GM23338 (cell line): ENCODE data around the gene THTPA. TPM values are rescaled to one million over a fixed set of nuclear protein-coding genes. Genes with fewer than 3 reads are reported as not detected.

ENCODE experiments used
- ATAC-seq: fragments of 200-7000 bp; cut with Tn5 transposase; 3 replicates; pipeline ENCODE4 v1.9.1; 2020
- DNase-seq: peaks from one replicate; pipeline ENCODE4 v3.0.0-alpha.2; 2015; ENCODE audit warnings: low spot score
- H2AFZ ChIP-seq: fragments of 200-600 bp; sonication (generic); 2 replicates; pipeline ENCODE4 v1.8.0; 2016; ENCODE audit warnings: antibody characterized with exemption, mild to moderate bottlenecking, moderate library complexity
- H3F3A ChIP-seq: fragments of 200-600 bp; sonication (generic); replicated peaks from 2 replicates; pipeline ENCODE4 v1.8.0; 2017; ENCODE audit warnings: antibody characterized with exemption, mixed run types, low read depth
- H3K27ac ChIP-seq: fragments of 200-600 bp; sonication (generic); 2 replicates; pipeline ENCODE4 v1.6.1; 2016; ENCODE audit warnings: low read depth
- H3K27me3 ChIP-seq: fragments of 200-600 bp; sonication (generic); 2 replicates; pipeline ENCODE4 v1.8.0; 2016; ENCODE audit warnings: mild to moderate bottlenecking, mixed run types, moderate library complexity; ENCODE audit not compliant: insufficient read depth
- H3K36me3 ChIP-seq: fragments of 200-600 bp; sonication (generic); 2 replicates; pipeline ENCODE4 v1.8.0; 2016; ENCODE audit warnings: mild to moderate bottlenecking; ENCODE audit not compliant: insufficient read depth
- H3K4me1 ChIP-seq: fragments of 200-600 bp; sonication (generic); 2 replicates; pipeline ENCODE4 v1.8.0; 2016; ENCODE audit warnings: mild to moderate bottlenecking, moderate library complexity; ENCODE audit not compliant: insufficient read depth
- H3K4me2 ChIP-seq: fragments of 200-600 bp; sonication (generic); 2 replicates; pipeline ENCODE4 v1.7.1; 2017; ENCODE audit warnings: mixed run types
- H3K4me3 ChIP-seq: fragments of 200-600 bp; sonication (generic); 2 replicates; pipeline ENCODE4 v1.6.1; 2016; ENCODE audit warnings: mixed run types
- H3K79me2 ChIP-seq: fragments of 200-600 bp; sonication (generic); replicated peaks from 2 replicates; pipeline ENCODE4 v1.8.0; 2017; ENCODE audit warnings: mild to moderate bottlenecking; ENCODE audit not compliant: insufficient read depth
- H3K9me2 ChIP-seq: fragments of 200-600 bp; sonication (generic); 2 replicates; pipeline ENCODE4 v1.8.0; 2017; ENCODE audit not compliant: insufficient read depth
- H4K20me1 ChIP-seq: fragments of 200-600 bp; sonication (generic); replicated peaks from 2 replicates; pipeline ENCODE4 v1.8.0; 2017; ENCODE audit warnings: mild to moderate bottlenecking; ENCODE audit not compliant: insufficient read depth
- H3K27ac Mint-ChIP-seq: 2 replicates; pipeline ENCODE4 v1.8.0; 2020; ENCODE audit warnings: inconsistent platforms, mild to moderate bottlenecking, moderate library complexity, mixed read lengths
- H3K27me3 Mint-ChIP-seq: 3 replicates; pipeline ENCODE4 v1.8.0; 2022; ENCODE audit warnings: low read depth, mild to moderate bottlenecking, moderate library complexity, mixed read lengths, inconsistent platforms; ENCODE audit not compliant: insufficient read depth, poor library complexity
- H3K36me3 Mint-ChIP-seq: 3 replicates; pipeline ENCODE4 v1.8.0; 2021; ENCODE audit warnings: low read depth, mild to moderate bottlenecking, inconsistent platforms, moderate library complexity, mixed read lengths
- H3K4me1 Mint-ChIP-seq: 3 replicates; pipeline ENCODE4 v1.8.0; 2020; ENCODE audit warnings: mild to moderate bottlenecking, inconsistent platforms, mixed read lengths
- H3K4me3 Mint-ChIP-seq: 3 replicates; pipeline ENCODE4 v1.8.0; 2021; ENCODE audit warnings: moderate library complexity, mild to moderate bottlenecking, inconsistent platforms, mixed read lengths
- H3K9me3 Mint-ChIP-seq: 3 replicates; pipeline ENCODE4 v1.8.0; 2020; ENCODE audit warnings: moderate library complexity, mild to moderate bottlenecking, inconsistent platforms, mixed read lengths
- CREB1 ChIP-seq: fragments of 250-450 bp; sonication (Bioruptor Pico); IDR thresholded peaks from 2 replicates; pipeline ENCODE4 v1.5.0; 2020; ENCODE audit warnings: low read depth, mild to moderate bottlenecking, moderate library complexity
- CTCF ChIP-seq, 2 experiments: fragments of 200-600 bp in 1 of 2; sonication (generic) in 1 of 2; conservative IDR thresholded peaks; 2 replicates each; pipeline versions ENCODE4 v1.5.1 to v1.6.1; 2016 to 2017; ENCODE audit warnings: antibody characterized with exemption in 2 of 2, low read depth in 2 of 2, mild to moderate bottlenecking in 2 of 2, moderate library complexity in 1 of 2
- ETS1 ChIP-seq: IDR thresholded peaks from 2 replicates; pipeline ENCODE4 v1.6.1; 2016; ENCODE audit warnings: antibody characterized with exemption
- EZH2 ChIP-seq: fragments of 200-600 bp; sonication (generic); IDR thresholded peaks from one replicate; pipeline ENCODE4 v1.8.0; 2017; ENCODE audit warnings: antibody characterized with exemption, mild to moderate bottlenecking, low read depth; ENCODE audit not compliant: unreplicated experiment
- EZH2phosphoT487 ChIP-seq: fragments of 200-600 bp; sonication (generic); IDR thresholded peaks from one replicate; pipeline ENCODE4 v1.8.1; 2018; ENCODE audit warnings: antibody characterized with exemption; ENCODE audit not compliant: unreplicated experiment
- POLR2AphosphoS5 ChIP-seq: IDR thresholded peaks from 2 replicates; pipeline ENCODE4 v1.6.1; 2016; ENCODE audit warnings: antibody characterized with exemption, low read depth
- REST ChIP-seq: IDR thresholded peaks from one replicate; pipeline ENCODE4 v1.6.1; 2018; ENCODE audit warnings: antibody characterized with exemption; ENCODE audit not compliant: unreplicated experiment
- STAT1 ChIP-seq: IDR thresholded peaks from one replicate; pipeline ENCODE4 v1.6.1; 2016; ENCODE audit warnings: antibody characterized with exemption; ENCODE audit not compliant: unreplicated experiment
- polyA plus RNA-seq: library from polyadenylated mRNA; unstranded; fragments of >200 nt; fragmentation: Nextera tagmentation; extraction: Ambion mirVana; gene quantifications from 2 replicates; pipeline ENCODE4 v1.2.1, GENCODE V29; 2016
- total RNA-seq: library from RNA; depleted of rRNA; stranded (reverse); fragments of >200 nt; shearing (Covaris generic); gene quantifications from 2 replicates; pipeline ENCODE4 v1.2.3, GENCODE V29; 2014

Gene THTPA
- total and polyA plus RNA-seq, 2 experiments from 2014 or later: 8.6 to 21.3 TPM

- DNase-seq (no peak), ATAC-seq (no peak)
- Histone ChIP-seq H4K20me1 (no peaks in the 10 kb centered on the region), H3K27me3 (no peaks in the 10 kb centered on the region), H3K4me1 (peaks cover 29% of the 10 kb centered on the region), H3K9me2 (no peaks in the 10 kb centered on the region), H3K4me3 (no peak overlapping the region), H2AFZ (no peak overlapping the region), H3K36me3 (peaks cover 8% of the 10 kb centered on the region; the same call in 1 of the 2 replicates), H3F3A (peaks cover 11% of the 10 kb centered on the region), H3K79me2 (peaks cover 10% of the 10 kb centered on the region), H3K4me2 (peak overlapping the region; percentile 35; the same call in 1 of the 2 replicates), H3K27ac (peak overlapping the region; percentile 82; the same call in 1 of the 2 replicates)
- no peaks in the 10 kb centered on the region for H3K9me3 Mint-ChIP-seq
- H3K36me3 Mint-ChIP-seq: peaks cover 49% of the 10 kb centered on the region
- peak overlapping the region; percentile 4; the same call in 1 of the 3 replicates for H3K4me3 Mint-ChIP-seq
- peaks cover 54% of the 10 kb centered on the region for H3K4me1 Mint-ChIP-seq
- TF ChIP-seq EZH2 (no peak), REST (no peak), CTCF (conservative IDR thresholded peaks at IDR 0.05; ENCODE audit: low read depth in 2 of 2) (no peak), POLR2AphosphoS5 (no peak), EZH2phosphoT487 (no peak), CREB1 (CRISPR knock-in tag) (no peak)
- peak overlapping the region; percentile 68 for H3K27ac Mint-ChIP-seq
- H3K27me3 Mint-ChIP-seq: peaks cover 26% of the 10 kb centered on the region
Observed at GRCh38 chr14:23535943-23536342, 20.1 kb upstream of the THTPA start.

GRCh38 chr14:23536494-23536893 lies 19.6 kb upstream of the THTPA start:
- H3K27me3 Mint-ChIP-seq: peaks cover 26% of the 10 kb centered on the region
- Histone ChIP-seq H3K36me3 (peaks cover 8% of the 10 kb centered on the region; the same call in 1 of the 2 replicates), H4K20me1 (no peaks in the 10 kb centered on the region), H3F3A (peaks cover 11% of the 10 kb centered on the region), H3K4me1 (peaks cover 29% of the 10 kb centered on the region), H2AFZ (no peak overlapping the region), H3K4me3 (peak overlapping the region; percentile 60; the same call in 1 of the 2 replicates), H3K79me2 (peaks cover 10% of the 10 kb centered on the region), H3K9me2 (no peaks in the 10 kb centered on the region), H3K4me2 (peak overlapping the region; percentile 35), H3K27me3 (no peaks in the 10 kb centered on the region), H3K27ac (peak overlapping the region; percentile 82)
- TF ChIP-seq EZH2phosphoT487: no peak
- no peak for TF ChIP-seq STAT1
- TF ChIP-seq EZH2: no peak
- TF ChIP-seq CREB1 (CRISPR knock-in tag): no peak
- no peak for TF ChIP-seq ETS1
- no peak for TF ChIP-seq POLR2AphosphoS5
- peak overlapping the region; percentile 85; the same call in 2 of the 3 replicates for H3K4me3 Mint-ChIP-seq
- peak overlapping the region; percentile 96; the same call in 1 of the 2 replicates for H3K27ac Mint-ChIP-seq
- ATAC-seq: no peak
- H3K4me1 Mint-ChIP-seq: peaks cover 49% of the 10 kb centered on the region
- DNase-seq: no peak
- no peaks in the 10 kb centered on the region for H3K9me3 Mint-ChIP-seq
- H3K36me3 Mint-ChIP-seq: peaks cover 43% of the 10 kb centered on the region
